GM08714 (cell line): ENCODE data around the gene AGAP1.

ENCODE experiments used
- H3K4me3 ChIP-seq: fragments of 200-500 bp; sonication (Bioruptor generic); 2 replicates; pipeline ENCODE4 v1.5.1; 2014; ENCODE audit warnings: mild to moderate bottlenecking, low read length, inconsistent platforms
- ZNF274 ChIP-seq: IDR thresholded peaks from 2 replicates; pipeline ENCODE4 v1.6.1; 2012; ENCODE audit warnings: mild to moderate bottlenecking, low read depth, low read length

AGAP1 gene

DNA sequence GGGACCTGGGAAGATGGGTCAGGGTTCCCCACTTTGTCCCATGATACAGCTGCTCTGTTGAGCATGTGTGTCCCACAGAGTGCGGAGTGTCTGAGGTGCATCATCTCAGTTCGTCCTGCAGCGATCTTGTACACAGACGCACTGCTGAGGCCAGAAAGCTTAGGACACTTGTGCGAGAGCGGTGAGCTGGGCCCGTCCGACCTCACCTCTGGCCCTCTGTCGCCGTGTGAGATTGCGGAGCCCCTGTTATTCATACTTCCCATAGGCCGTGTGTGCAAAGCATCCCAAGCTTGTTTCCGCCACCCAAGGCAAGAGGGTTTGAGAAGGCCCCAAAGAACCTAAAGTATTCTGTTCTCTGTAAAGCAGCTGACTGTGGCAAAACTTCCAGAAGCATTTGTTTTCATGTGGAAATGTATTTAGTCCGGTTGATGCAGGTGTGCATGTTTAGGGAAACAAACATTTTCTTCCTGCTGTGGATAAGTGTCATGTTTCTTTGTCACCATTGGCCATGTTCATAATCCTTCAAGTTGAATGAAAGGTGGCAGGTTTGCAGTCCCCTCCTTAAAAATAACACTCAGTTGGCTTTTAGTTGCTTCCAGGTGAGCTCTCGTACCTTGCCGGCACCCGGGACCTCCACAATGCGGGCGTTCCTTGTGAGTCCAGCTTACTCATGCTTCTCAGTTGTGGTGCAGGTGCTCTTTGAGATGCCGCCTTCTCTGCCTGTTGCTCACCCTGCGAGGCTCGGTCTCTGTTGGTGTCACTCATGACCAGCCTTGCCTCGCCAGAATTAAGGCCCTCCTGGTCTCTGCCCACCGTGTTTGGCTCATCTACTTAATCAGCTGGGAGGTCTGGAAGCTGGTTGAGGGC is 5.3 kb downstream of the AGAP1 start:
- H3K4me3 ChIP-seq, result no peak overlapping the region
- TF ChIP-seq ZNF274, result no peak

- TF ChIP-seq ZNF274, result no peak
- H3K4me3 ChIP-seq, result no peak overlapping the region
These were observed 6.4 kb downstream of the AGAP1 start for GRCh38 chr2:235500110-235500760.

DNA sequence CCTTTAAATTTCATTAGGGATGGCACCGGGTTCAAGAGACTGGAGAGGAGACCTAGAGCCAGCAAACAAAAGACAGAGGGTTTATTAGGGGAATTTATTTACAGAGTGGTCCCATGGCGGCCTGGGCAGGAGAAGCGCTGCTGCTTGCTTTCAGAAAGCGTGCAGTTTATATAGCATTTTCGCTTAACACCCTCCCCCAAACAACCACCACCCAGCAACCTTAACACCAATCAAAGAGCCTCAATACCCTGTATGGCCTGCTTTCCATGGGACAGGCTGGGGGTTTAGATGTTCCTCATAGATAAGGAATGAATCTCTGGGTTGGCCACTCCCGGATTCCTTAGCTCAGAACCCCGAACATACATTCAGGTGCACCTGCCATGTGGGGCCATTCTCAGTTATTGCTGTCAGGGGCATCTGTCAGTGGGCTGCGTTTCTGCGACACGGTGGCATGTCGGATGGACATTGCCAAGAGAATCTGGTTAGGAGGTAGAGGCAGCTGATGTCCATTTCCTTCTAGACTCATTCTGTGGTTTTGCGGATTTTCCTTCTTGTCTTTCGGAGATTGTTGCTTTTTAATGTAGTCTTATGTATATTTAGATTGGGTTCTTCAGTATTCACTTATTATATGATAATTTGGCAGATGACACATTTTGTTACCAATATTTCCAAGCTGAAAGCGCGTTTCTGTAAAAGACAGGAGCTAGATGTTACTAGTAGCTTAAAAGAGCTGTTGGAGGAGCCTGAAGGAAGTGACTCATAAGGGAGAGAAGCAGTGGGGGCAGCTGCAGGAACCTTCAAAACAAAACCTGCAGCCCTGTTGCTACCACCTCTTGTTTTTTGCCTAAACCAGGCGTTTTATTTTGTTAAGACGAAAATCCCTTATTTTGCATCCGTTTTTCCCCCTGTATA is 7.2 kb downstream of the AGAP1 start:
- no peak overlapping the region for H3K4me3 ChIP-seq

GRCh38 chr2:235501673-235502031 is 7.8 kb downstream of the AGAP1 start:
- TF ChIP-seq ZNF274, result no peak
- no peak overlapping the region for H3K4me3 ChIP-seq

More for the DNA sequence above, 7.2 kb downstream of the AGAP1 start:
- TF ChIP-seq ZNF274, result no peak

GRCh38 chr2:235502336-235502735 is 8.5 kb downstream of the AGAP1 start:
- no peak for TF ChIP-seq ZNF274
- no peak overlapping the region for H3K4me3 ChIP-seq

DNA sequence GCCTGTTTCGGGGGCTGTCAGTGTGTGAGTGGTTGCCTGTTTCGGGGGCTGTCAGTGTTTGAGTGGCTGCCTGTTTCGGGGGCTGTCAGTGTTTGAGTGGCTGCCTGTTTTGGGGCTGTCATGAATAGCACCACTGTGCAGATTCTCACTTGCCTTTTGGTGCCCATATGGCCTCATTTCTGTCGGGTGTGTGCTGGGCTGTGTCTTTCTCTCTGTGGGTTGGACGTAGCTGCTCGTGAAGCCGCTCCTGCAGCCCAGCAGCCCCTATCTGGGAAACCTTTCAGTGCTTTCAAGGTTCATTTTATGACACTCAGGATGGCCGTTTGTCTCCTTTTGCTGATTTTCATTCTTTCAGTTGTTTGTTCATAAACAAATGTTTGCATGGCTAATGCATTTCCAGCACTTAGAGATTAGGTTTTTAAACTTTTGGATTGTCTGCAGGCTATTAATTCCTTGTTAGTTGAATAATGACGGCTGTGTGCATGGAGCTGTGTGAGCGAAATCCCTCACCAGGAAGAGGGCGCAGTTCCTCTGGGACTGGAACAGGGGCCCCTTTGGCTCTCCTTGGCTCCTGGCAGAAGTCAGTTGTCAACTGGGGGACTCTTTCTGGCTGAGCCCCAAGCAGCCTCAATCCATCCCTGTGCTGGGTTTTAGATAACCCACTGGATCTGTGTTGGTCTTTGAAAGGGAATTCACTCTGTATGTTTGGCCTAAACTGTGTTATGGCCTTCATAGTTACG is 10.8 kb downstream of the AGAP1 start:
- H3K4me3 ChIP-seq, result no peak overlapping the region
- TF ChIP-seq ZNF274, result no peak

DNA sequence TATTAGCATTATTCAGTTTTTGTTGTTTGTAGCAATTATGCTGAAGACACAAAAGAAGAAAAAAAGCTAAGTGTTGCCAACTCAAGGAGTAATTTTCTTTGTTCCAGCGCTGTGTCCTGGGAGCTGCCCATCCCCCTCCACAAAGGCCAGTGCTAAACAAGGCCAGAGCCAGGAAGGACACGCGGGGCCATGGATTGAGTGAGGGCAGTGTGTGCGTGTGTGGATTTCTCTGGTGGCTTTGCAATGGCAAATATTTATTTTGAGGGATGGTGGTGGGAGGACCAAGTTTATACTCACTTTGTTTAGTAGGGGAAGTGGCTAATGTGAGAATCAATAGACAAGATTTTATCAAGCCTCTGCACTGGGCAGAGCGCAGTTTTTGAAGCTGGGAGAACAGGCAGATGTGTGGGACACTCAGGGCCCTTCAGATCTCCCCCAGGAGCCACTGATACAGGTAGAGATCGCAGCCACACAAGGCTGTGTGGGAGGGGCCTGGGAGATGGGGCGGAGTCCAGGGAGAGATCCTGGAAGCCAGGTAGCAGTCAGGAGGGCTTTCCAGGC is 11.4 kb downstream of the AGAP1 start:
- TF ChIP-seq ZNF274, result no peak
- no peak overlapping the region for H3K4me3 ChIP-seq

DNA sequence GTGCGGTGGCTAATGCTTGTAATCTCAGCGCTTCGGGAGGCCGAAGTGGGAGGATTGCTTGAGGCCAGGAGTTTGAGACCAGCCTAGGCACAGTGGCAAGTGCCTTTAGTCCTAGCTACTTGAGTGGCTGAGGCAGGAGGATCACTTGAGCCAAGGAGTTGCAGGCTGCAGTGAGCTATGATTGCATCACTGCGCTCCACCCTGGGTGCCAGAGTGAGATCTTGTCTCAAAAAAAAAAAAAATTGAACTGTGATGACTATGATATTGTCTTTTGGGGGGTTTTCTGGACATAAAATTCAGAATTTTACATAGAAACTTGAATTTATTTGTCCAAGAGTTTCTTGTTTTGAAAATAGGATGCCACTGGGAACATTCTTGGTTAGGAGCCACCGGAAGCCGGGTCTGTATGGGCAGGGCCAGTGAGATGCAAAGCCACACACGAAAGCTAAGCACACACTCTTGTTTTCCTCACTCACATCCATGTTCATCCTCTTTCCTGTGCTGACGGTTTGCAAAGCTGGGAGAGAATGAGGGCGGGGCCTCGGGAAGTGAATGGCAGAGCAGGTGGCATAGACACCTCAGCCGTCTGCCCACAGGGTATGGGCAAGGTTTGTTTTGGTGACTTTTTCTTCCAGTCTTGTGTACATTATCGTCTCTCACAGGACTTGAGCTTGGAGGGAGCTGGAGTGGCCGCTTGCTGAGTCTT is 12.6 kb downstream of the AGAP1 start:
- no peak overlapping the region for H3K4me3 ChIP-seq
- no peak for TF ChIP-seq ZNF274

- no peak for TF ChIP-seq ZNF274
- no peak overlapping the region for H3K4me3 ChIP-seq
These were observed 13.3 kb downstream of the AGAP1 start for GRCh38 chr2:235506997-235507615.

DNA sequence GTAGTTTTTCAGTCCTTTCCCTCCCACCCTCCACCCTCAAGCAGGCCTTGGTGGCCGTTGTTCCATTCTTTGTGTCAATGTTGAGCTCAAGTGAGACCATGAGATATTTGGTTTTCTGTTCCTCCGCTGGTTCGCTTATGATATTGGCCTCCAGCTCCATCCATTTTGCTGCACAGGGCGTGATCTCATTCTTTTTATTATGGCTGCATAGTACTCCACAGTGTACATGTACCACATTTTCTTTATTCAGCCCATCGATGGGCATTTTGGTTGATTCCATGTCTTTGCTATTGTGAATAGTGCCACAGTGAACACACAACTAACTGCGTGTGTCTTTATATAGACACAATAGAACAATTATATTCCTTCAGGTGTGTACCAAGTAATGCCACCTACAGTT is 14.1 kb downstream of the AGAP1 start:
- no peak for TF ChIP-seq ZNF274
- no peak overlapping the region for H3K4me3 ChIP-seq

GRCh38 chr2:235508371-235509160 is 14.7 kb downstream of the AGAP1 start:
- no peak for TF ChIP-seq ZNF274
- no peak overlapping the region for H3K4me3 ChIP-seq

GRCh38 chr2:235510318-235510717 is 16.5 kb downstream of the AGAP1 start:
- no peak for TF ChIP-seq ZNF274
- no peak overlapping the region for H3K4me3 ChIP-seq
